Astrocyte of the cerebellum (primary cell): ENCODE data around the gene RFX8.
A peak's percentile ranks its signal among the peaks of the same experiment; 100 is the strongest.
"Not testable (repeated sequence)": the region's sequence is repeated elsewhere in the genome, so short reads cannot be mapped to it uniquely, and the experiment has no call there.

Experiments
- DNase-seq: peaks from one replicate; pipeline ENCODE4 v3.0.0-alpha.2; 2011; ENCODE audit warnings: low read depth
- H3K4me3 ChIP-seq: 2 replicates; pipeline ENCODE4 v1.5.1; 2011; ENCODE audit warnings: mild to moderate bottlenecking, low read depth, low read length, moderate library complexity
- in situ Hi-C: cut with HindIII; loops from 2 replicates; pipeline ENCODE4 v1.10.0; 2017; ENCODE audit warnings: low sequenced_read_pairs
- TF ChIP-seq, protein P1 (sequence below): IDR thresholded peaks from 2 replicates; pipeline ENCODE4 v1.5.1; 2012; ENCODE audit warnings: low read length, low read depth, moderate library complexity, mild to moderate bottlenecking; ENCODE audit errors: missing control alignments

Gene RFX8

DNA sequence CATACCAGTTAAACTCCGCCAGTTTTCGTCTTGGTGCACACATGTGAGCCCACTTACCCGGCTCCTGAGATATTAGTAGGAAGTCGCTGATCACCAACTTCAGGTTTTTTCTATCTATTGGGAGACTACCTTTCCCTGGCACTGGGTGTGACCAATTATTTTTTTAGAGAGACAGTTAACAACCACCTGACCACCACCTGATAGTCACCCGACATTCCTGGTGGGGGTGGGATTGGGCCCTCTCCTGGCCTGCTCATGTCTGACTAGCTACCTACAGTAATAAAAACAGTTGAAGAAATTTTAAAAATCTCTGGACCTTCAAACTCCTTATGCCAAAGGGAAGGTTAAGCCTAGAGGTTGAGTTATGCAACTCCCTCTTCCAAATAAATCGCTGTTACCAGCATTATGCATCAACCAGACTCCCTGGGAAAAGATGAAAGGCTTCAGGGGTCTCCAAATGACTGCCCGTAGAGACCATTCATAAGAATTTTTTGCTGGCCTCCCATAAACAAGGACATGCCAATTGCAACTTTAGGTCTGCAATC, 115.4 kb downstream of the RFX8 start:
- in situ Hi-C loops, result no loop called here
- no peak overlapping the region for H3K4me3 ChIP-seq
- TF ChIP-seq, protein P1, sequence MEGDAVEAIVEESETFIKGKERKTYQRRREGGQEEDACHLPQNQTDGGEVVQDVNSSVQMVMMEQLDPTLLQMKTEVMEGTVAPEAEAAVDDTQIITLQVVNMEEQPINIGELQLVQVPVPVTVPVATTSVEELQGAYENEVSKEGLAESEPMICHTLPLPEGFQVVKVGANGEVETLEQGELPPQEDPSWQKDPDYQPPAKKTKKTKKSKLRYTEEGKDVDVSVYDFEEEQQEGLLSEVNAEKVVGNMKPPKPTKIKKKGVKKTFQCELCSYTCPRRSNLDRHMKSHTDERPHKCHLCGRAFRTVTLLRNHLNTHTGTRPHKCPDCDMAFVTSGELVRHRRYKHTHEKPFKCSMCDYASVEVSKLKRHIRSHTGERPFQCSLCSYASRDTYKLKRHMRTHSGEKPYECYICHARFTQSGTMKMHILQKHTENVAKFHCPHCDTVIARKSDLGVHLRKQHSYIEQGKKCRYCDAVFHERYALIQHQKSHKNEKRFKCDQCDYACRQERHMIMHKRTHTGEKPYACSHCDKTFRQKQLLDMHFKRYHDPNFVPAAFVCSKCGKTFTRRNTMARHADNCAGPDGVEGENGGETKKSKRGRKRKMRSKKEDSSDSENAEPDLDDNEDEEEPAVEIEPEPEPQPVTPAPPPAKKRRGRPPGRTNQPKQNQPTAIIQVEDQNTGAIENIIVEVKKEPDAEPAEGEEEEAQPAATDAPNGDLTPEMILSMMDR, result no peak
- DNase-seq, result no peak

DNA sequence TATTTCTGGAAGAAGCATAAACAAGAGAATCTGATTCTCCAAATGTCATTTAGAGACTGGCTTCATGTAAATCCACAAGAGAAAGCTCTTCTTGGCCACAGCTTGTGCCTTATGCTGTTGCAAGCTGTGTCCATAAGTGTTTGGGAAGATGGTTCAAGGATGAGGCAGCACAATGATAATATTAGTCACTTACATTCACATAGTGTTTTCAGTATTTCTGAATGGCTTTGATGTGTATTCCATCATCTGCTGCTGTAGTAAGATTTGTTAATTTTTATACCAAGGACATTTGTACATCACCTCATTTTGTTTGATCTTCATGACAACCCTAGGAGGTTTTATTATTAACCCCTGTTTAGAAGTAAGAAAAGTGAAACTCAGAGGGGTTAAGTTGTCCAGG, 117.5 kb downstream of the RFX8 start:
- TF ChIP-seq, protein P1, result no peak
- in situ Hi-C loops, result no loop called here
- DNase-seq, result no peak
- no peak overlapping the region for H3K4me3 ChIP-seq

DNA sequence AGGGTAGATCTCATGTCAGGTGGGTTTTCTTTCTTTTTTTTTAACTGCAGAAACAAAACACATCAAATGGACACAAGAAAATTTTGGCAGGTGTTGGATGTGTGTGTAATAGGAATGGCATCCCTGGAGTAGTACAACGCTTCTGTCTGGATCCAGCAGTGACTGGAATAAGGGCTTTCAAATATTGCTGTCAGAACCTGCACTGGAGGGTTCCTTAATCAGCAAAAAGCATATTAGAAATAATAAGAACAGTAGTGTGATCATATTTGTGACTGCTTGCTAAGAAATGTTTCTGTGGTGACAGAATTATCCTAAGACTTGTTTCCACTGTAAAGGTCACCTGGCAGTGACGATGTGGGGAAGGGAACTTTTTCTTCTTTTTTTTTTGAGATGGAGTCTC, 118.4 kb downstream of the RFX8 start:
- DNase-seq, result peak; percentile 24
- H3K4me3 ChIP-seq, result no peak overlapping the region
- in situ Hi-C loops, result no loop called here
- TF ChIP-seq, protein P1, result no peak

DNA sequence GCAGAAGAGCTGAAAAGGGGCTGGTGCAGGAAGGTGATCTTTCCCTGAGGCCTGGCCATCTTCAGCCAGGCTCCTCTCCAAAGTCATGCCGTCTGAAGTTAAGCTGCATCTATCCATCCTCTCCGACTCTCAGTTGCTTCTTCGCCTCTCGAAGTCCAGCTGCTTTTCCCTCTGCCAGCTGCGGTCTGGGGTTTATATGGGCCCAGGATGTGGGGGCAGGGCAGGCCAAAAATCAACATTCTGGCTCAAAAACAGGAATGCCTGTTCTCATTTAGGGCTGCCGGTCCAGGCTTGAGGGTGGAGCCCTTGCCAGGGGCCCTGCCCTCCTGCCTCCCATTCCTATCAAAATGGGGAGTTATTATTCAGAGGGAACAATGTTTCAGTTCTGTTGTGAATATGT, 118.9 kb downstream of the RFX8 start:
- TF ChIP-seq, protein P1, result no peak
- no peak overlapping the region for H3K4me3 ChIP-seq
- in situ Hi-C loops, result no loop called here
- no peak for DNase-seq

DNA sequence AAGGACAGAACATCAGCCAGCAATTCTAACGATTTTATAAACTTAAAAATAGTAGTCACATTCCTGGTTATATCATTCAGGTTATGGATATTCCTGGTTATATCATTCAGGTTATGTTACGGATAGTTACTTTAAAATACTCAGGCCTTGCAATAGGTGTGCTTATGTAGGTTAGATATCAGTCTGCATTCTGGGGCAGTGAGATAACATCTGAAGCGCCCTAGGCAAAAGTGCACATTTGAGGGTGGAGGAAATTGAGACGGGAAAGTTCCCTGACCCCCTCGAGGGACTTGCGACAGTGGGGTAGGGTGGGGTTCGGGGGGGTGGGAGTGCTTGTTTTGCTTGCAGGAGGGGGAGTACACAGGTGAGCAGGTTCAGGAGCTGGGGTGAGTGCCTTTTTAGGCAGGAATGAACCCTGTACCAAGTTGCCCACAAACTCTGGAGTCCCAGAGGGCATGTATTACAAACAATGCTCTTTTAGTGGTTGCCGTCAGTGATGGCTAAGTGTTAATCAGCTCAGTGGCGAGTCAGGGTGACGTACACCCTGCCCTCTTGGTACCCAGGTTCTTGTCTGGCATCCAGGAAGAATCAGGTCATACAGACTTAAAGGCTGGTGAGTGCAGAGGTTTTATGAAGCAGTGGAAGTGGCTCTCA, 119.4 kb downstream of the RFX8 start:
- in situ Hi-C loops, result no loop called here
- no peak overlapping the region for H3K4me3 ChIP-seq
- TF ChIP-seq, protein P1, result no peak
- no peak for DNase-seq

DNA sequence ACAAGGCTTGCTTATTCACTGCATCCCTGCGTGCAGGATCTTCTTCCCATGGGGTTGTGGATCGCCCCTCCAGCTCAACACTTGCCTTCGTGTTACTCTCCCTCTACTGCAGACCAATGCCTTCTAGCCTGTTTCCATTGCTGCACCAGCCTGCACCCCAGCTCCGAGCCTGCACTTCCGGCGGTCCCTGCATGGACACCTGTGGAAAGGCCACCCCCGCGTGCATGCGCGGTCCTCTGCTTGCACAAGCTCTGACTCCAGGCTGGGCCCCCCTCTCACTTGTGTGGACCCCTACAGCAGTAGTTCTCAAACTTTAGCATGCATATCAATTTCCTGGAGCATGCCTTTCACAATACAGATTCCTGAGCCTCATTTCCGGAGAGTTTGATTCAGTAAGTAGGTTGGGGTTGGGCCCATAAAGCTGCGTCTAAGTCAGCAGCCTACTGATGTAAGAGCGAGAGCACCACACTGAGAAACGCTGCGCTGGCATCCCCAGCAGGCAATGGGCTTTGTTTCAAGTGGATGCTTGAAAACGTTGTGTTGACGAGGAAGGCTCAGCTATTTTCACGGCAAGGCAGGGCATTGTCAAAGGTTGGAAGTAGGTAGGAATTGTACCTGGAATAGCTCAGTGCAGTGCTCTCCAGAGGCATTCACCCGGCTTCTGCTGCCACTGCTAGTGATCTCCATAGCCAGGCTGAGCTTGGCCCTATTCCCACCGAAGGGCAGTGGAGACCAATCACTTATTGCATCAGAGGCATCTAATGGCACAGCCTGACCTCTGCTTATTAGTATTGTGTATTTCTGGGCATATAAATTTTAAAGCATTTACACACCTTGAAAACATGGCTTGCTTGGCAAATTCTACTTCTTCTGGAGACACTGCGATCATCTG, 120.2 kb downstream of the RFX8 start:
- in situ Hi-C loops, result no loop called here
- H3K4me3 ChIP-seq, result no peak overlapping the region
- TF ChIP-seq, protein P1, result no peak
- DNase-seq, result no peak

DNA sequence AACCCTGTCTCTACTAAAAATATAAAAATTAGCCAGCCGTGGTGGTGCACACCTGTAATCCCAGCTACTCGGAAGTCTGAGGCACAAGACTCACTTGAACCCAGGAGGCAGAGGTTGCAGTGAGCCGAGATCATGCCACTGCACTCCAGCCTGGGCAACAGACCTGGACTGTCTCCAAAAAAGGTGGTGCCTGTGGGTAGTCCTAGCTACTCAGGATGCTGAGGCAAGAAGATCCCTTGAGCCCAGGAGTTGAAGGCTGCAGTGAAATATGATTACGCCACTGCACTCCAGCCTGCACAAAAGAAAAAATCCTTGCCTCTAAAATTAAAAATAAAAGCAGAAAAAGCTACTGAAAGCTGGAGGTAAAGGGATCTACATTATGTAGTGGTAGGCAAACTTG, 122.3 kb downstream of the RFX8 start:
- H3K4me3 ChIP-seq, in situ Hi-C loops, DNase-seq: not testable (repeated sequence)
